22Rv1 (cell line): ENCODE results near the gene MGAT5.

ENCODE experiments used
- CTCF ChIP-seq: fragments of 450-650 bp; IDR thresholded peaks from 2 replicates; pipeline ENCODE4 v1.5.1; 2017; ENCODE audit warnings: mild to moderate bottlenecking
- ZFX ChIP-seq: fragments of 450-650 bp; IDR thresholded peaks from 2 replicates; pipeline ENCODE4 v1.6.1; 2017; ENCODE audit warnings: antibody characterized with exemption, borderline replicate concordance

DNA sequence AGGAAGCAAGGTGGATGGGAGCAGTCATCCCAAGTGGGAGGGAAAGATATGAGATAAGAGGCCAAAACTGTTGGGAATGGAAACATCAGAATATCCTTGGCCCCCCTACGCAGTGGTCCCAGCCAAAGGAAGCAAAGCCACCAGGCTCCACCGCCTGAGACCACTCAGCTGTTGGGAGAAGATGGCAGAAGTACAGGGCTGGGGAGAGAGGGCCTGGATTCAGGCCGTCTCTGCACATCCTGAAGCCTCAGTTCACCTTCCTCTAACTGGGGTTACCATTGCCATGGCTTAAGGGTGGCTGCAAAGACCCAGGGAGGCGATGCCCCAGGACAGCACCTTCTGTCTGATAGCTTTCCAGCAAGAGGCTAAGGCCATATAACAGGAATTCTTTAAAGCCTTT is 193.8 kb downstream of the MGAT5 start:
- TF ChIP-seq CTCF (no peak), ZFX (no peak)
